HL-60/S4 treated with retinoic acid at 250 ng/mL for 4 days and 3 days (cell line): Measurements from ENCODE around the gene CYP51A1.
"Not testable (repeated sequence)": the region's sequence is repeated elsewhere in the genome, so short reads cannot be mapped to it uniquely, and the experiment has no call there.

Experiments used
- in situ Hi-C: fragments of 300-500 bp; cut with MboI; formaldehyde crosslinking; loops from 2 replicates; pipeline ENCODE4 v1.7.0; 2022; ENCODE audit warnings: low sequenced_read_pairs

The CYP51A1 gene

DNA sequence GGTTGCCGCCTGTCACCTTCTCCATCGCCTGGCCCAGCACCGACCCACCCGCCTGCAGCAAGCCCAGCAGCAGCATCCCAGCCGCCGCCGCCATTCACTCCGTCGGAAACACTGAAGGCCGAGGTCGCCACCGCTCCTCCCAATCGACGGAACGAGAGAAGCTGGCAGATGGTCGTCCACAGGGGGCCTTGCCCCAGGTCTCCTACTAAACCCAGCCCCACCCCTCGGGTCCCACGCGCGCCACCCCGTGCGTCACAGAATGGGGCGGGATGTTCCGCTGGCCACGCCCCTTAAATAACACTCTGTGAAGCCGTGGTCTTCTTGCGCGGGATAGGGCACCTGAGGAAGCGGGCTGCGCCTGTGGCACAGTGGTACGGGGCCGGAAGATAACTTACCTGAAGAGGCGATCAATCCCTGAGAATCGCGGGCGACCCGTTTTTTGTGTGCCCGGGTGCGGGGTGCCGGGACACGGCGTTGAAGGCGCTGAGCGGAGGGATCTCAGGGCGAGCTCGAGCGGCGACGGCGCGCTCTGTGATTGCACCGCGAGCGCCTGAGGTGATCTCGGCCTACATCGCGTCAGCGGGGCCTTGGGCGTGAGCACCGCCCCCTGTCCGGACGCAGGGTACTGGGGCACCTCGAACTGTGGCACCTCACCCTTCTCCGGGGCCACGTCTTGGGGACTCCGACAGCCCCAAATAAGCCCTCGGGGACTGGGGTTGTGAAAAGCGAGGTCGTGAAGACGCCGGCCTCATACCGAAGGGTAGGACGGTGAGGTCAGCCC lies at the start of gene CYP51A1:
Gene CYP51A1, minus strand, starts transcription at position 207 of the 781 bp plus-strand sequence. Its CDS starts 113 bp downstream, at position 94.
- in situ Hi-C loops = no loop called here

- in situ Hi-C loops = no loop called here
Measured at GRCh38 chr7:92178928-92179924, 44.9 kb upstream of the CYP51A1 start, which contains the start of gene LRRD1. Gene LRRD1 (minus strand): TSS chr7:92179142. CDS start chr7:92165202, 13,940 bp downstream.

- in situ Hi-C loops = no loop called here
Measured at GRCh38 chr7:92177362-92177761, 43.1 kb upstream of the CYP51A1 start.

DNA sequence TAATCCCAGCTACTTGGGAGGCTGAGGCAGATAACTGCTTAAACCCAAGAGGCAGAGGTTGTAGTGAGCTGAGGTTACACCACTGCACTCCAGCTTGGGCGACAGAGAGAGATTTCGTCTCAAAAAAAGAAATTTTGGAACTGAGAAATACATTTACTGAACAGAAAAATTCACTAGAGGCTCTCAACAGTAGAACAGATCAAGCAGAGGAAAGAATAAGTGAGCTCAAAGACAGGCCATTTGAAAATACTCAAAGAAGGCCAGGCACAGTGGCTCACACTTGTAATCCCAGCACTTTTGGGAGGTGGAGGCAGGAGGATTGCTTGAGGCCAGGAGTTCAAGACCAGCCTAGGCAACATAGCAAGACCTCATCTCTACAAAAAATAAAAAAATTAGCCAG lies 35.3 kb upstream of the CYP51A1 start:
- in situ Hi-C loops = not testable (repeated sequence)

DNA sequence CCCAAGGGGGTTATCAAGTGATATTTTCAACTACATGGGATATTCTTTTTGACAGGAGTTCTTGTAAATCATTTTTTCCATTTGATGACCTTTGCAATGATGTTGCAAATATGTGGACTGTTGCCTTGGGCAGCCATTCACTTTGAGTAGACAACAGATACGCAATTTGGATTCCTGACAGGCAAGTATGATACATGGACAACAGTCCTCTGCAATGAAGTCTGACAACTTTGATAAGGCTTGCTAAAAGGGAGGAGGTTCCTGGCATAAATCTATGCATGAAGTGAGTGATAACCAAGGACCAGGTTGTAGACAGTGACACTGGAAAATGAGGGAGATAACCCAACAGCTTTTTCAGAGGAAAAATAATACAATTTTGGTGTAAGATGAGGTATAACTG lies 27.0 kb upstream of the CYP51A1 start:
- in situ Hi-C loops = no loop called here

- in situ Hi-C loops = no loop called here
Measured at GRCh38 chr7:92158660-92159575, 24.6 kb upstream of the CYP51A1 start.

DNA sequence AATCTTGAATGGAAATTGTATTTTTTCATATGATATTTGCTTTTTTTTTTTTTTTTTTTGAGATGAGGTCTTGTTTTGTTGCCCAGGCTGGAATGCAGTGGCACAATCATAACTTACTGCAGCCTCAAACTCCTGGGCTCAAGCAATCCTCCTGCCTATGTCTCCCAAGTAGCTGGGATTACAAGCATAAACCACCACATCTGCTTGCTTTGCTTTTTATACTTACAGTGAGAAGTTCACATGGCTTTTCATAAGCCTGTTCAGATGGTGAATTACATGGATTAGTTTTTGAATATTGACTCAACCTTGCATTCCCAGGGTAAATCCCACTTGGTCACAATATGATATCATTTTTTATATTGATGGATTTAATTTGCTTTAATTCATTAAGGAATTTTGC lies 22.7 kb upstream of the CYP51A1 start:
- in situ Hi-C loops = no loop called here

- in situ Hi-C loops = no loop called here
Measured at GRCh38 chr7:92155108-92155739, 20.9 kb upstream of the CYP51A1 start.

DNA sequence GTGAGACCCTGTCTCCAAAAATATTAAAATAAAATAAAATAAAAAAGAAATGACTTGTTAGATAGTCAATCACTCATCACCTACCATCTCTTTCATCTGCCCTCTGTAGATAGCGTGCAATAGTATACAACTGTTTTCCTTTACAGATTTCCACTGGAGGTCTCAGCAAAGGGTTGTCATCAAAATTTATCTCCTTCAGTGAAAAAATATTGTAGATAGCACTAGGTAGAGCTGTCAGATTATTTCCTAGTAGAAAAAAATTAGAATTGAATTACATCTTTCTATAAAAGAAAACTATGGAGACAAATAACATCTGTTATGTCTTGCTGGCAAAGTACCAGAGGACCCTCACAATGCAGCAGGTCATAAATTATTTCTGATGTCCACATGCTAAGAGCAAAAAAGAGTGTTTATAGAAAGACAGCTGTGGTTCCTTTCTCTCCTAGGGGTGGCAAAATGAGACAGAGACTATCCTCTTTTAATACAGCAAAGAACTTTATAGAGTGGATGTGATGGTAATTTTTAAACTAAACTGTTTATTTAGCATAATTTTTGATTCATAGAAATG lies 16.3 kb upstream of the CYP51A1 start:
- in situ Hi-C loops = no loop called here

DNA sequence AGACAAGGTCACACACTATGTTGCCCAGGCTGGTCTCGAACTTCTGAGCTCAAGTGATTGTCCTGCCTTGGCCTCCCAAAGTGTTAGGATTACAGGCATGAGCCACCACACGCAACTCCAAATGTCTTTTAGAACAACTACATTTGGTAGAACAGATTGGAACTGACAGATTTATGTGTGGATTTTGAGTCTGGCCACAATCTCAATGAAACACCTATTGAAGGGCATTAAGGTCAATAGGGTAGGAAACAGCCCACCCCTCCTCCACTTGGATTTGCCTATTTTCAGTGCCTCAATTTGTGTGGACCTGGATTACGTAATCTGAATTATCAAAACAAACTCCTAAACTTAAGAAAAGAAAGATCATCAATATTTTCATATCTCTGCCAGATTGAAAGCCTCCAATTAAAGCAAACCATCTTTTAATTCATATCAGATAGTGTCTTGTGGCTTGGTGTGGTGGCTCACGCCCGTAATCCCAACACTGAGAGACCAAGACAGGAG lies 15.5 kb upstream of the CYP51A1 start:
- in situ Hi-C loops = no loop called here

DNA sequence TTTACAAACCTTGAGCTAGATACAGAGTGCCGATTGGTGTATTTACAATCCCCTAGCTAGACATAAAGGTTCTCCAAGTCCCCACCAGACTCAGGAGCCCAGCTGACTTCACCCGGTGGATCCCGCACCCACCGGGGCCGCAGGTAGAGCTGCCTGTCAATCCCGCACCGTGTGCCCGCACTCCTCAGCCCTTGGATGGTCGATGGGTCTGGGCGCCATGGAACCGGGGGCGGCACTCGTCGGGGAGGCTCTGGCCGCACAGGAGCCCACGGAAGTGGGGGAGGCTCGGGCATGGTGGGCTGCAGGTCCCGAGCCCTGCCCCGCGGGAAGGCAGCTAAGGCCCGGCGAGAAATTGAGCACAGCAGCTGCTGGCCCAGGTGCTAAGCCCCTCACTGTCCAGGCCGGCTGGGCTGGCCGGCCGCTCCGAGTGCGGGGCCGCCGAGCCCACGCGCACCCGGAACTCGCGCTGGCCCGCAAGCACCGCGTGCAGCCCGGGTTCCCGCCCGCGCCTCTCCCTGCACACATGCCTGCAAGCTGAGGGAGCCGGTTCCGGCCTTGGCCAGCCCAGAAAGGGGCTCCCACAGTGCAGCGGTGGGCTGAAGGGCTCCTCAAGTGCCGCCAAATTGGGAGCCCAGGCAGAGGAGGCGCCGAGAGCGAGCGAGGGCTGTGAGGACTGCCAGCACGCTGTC lies 9.1 kb upstream of the CYP51A1 start:
- in situ Hi-C loops = not testable (repeated sequence)

- in situ Hi-C loops = not testable (repeated sequence)
Measured at GRCh38 chr7:92142791-92143190, 8.5 kb upstream of the CYP51A1 start.

DNA sequence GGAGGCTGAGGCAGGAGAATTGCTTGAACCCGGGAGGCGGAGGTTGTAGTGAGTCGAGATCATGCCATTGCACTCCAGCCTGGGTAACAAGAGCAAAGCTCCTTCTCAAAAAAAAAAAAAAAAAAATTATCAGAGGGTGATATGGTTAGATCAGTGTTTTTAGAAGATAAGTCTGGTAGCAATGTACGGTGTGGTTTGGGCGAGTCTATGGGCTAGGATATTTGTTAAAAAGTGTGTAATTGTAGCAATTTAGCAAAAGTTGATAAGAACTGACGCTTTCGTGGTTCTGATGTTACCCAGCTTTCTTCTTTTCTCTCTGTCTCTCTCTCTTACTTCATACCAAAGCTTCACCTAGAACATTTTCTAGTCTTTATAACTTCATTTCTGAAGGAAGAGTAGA lies 6.9 kb upstream of the CYP51A1 start:
- in situ Hi-C loops = no loop called here

- in situ Hi-C loops = no loop called here
Measured at GRCh38 chr7:92137557-92137956, 3.3 kb upstream of the CYP51A1 start.

- in situ Hi-C loops = no loop called here
Measured at GRCh38 chr7:92135052-92135889, 994 bp upstream of the CYP51A1 start.

DNA sequence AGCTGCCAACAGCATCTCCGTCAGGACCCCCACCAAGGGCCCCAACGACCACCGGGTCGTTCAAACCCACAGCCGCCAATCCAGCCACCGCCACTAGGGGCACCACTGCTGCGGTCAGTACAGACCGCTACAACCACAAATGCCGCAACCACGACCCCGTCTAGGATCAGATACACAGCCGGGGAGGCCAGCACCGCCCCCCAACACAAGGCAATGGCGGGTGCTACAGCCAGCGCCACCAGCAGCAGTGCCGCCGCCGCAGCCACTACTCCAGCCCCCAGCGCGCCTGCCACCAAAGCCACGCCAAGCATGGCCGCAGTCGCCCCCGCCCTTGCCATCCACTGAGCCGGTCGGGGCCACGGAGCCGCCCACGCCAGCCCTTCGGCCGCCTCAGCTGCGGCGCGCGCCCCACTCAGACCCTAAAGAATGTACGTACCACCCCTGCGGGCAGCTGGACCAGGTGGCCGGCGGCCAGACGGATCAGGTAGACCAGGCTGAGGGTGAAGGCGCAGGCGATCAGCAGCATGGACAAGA lies 473 bp downstream of the CYP51A1 start:
- in situ Hi-C loops = no loop called here

- in situ Hi-C loops = no loop called here
Measured at GRCh38 chr7:92133133-92133736, 1.0 kb downstream of the CYP51A1 start.
